NOMO-1 treated with dmso at 0.1 percent for 144 hours (cell line): ENCODE data around the gene CLEC1B.
"Not testable (repeated sequence)": the region's sequence is repeated elsewhere in the genome, so short reads cannot be mapped to it uniquely, and the experiment has no call there.

ENCODE experiments used
- DNase-seq: peaks from one replicate; lab custom pipeline; 2025; ENCODE audit not compliant: unreplicated experiment; lab: John Stamatoyannopoulos, UW

The CLEC1B gene

DNA sequence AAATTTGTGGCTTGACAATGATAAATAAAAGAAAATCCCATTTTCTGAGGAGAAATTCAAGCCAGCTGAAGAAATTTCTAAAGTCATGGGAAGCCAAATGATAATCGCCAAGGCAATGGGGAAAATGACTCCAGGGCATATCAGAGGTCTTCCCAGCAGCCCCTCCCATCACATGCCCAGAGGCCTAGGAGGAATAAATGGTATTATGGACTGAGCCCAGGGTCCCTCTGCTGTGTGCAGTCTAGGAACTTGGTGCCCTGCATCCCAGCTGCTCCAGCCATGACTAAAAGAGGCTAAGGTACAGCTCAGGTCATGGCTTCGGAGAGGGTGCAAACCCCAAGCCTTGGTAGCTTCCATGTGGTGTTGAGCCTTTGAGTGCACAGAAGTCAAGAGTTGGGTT, 23.3 kb downstream of the CLEC1B start:
- no peak for DNase-seq

GRCh38 chr12:9974731-9975130, 24.2 kb downstream of the CLEC1B start:
- DNase-seq: not testable (repeated sequence)

DNA sequence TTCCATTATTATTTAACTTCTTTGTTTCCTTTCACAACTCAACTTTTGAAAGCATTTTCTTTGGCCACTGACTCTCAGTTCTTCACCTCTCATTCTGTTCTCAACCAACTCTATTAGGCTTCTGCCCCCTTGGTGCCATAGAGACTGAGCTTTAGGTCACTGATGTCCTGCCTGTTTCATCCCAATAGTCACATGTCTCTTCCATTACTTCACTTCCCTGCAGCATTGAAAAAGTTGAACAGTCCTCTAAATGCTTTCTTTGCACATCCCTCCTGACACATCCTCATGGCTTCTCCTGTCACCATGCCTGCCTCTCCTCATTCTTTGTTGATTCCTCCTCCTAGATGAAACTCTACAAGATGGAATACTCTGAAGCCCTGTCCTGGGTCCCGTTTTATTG, 25.0 kb downstream of the CLEC1B start:
- DNase-seq: no peak

DNA sequence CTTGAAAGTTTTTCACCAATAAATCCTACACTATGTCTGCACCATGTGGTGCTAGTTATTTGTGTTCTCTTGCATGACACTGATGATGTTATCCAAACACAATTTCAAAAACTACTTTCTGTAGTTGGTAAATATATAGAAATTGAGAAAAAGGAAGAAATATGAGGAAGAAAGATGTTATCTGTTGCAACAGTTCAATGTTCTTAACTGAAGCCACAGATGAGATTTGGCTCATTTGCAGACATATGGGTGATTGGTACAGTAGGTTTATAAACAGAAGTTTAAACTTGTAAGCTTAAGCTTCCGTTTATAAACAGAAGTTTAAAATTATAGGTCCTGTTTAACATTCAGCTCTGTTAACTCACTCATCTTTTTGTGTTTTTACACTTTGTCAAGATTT, 27.7 kb downstream of the CLEC1B start, which contains the start of gene CLEC12A:
CLEC12A (plus strand) TSS at position 229 of the 400 bp plus-strand sequence. CDS start 188 bp downstream, outside the sequence.
- no peak for DNase-seq

- no peak for DNase-seq
These were observed 29.2 kb downstream of the CLEC1B start for GRCh38 chr12:9969673-9970072.

- DNase-seq: no peak
These were observed 37.0 kb downstream of the CLEC1B start for GRCh38 chr12:9961901-9962300.

DNA sequence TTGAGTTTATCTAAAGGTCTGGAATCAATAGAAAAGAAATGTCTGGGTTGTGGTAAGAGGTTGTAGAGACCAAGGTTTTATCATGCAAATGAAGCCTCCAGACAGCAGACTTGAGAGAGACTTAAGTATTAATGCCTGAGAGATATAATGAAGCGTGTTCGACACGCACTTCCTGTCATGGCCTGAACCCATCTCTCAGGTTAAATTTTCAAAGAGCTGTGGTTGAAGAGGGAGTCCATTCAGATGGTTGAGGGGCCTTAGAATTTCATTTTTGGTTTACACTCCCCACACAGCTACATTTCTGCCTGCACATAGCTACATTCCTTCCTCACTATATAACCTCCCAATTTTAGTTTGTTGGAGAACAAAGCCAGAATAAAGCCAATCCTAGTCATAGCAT, 37.8 kb downstream of the CLEC1B start:
- no peak for DNase-seq

GRCh38 chr12:9960590-9960989, 38.3 kb downstream of the CLEC1B start:
- DNase-seq: no peak

- no peak for DNase-seq
These were observed 41.1 kb downstream of the CLEC1B start for GRCh38 chr12:9957834-9958233.

- DNase-seq: not testable (repeated sequence)
These were observed 45.8 kb downstream of the CLEC1B start for GRCh38 chr12:9952954-9953729.

GRCh38 chr12:9951026-9951675, 47.8 kb downstream of the CLEC1B start:
- no peak for DNase-seq

DNA sequence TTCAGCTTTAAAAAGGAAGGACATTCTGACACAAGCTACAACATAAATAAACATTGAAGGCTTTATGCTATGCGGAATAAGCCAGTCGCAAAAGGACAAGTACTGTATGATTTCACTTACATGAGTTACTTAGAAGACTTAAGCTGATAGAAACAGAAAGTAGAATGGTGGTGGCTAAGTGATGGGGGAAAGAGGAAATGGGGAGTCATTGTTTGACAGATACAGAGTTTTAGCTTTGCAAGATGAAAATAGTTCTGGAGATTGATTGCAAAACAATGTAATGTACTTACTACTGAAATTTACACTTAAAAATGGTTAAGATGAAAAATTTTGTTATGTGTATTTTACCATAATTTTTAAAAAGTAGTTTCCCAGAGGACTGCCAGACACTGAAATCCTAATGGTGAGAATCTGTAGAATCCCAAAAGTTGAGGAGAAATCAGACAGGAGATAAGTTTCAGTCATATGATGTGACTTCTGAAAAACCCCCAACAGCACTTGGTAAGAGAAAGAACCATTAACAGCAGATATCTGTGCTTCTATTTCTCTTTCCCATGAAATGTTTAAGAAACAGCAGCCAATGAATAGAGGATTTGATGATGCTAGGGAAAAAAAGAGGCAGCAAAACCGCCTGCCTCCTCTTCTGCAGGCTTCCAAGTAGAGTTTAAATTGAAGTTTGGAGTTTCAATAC, 50.2 kb downstream of the CLEC1B start:
- DNase-seq: peak; percentile 86

DNA sequence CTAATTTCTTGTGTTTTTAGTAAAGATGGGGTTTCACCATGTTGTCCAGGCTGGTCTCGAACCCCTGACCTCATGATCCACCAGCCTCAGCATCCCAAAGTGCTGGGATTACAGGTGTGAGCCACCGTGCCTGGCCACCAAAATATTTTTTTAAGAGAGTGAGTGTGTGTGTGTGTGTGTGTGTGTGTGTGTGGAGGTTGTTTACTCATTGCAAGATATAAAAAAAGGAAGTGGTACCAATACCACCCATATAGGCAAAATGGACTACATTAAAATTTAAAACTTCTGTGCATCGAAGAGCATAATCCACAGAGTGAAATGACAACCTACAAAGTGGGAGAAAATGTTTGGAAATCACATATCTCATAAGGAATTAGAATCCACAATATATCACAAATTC, 51.2 kb downstream of the CLEC1B start:
- no peak for DNase-seq

GRCh38 chr12:9944391-9944790, 54.5 kb downstream of the CLEC1B start:
- DNase-seq: peak; percentile 46

GRCh38 chr12:9943240-9943639, 55.7 kb downstream of the CLEC1B start:
- DNase-seq: peak; percentile 48
